Endothelial cell of umbilical vein (primary cell): ENCODE measurements around the gene CCDC138.

Experiments used
- EZH2 ChIP-seq: IDR thresholded peaks from 2 replicates; pipeline ENCODE4 v1.6.1; 2012; ENCODE audit warnings: borderline replicate concordance, low read depth, mild to moderate bottlenecking, moderate library complexity, low read length, inconsistent platforms; ENCODE audit not compliant: severe bottlenecking
- FOS ChIP-seq: IDR thresholded peaks from 2 replicates; pipeline ENCODE4 v1.6.1; 2011; ENCODE audit warnings: mild to moderate bottlenecking, low read length, moderate library complexity, borderline replicate concordance; ENCODE audit not compliant: insufficient read depth
- GATA2 ChIP-seq: IDR thresholded peaks from 2 replicates; pipeline ENCODE4 v1.7.0; 2011; ENCODE audit warnings: low read depth, mild to moderate bottlenecking, moderate library complexity, mixed read lengths, low read length; ENCODE audit not compliant: insufficient read length, insufficient read depth
- MYC ChIP-seq: IDR thresholded peaks from one replicate; pipeline ENCODE4 v1.6.1; 2011; ENCODE audit warnings: mild to moderate bottlenecking, low read depth, low read length
- POLR2A ChIP-seq: IDR thresholded peaks from 2 replicates; pipeline ENCODE4 v1.6.1; 2012; ENCODE audit warnings: low read depth, mild to moderate bottlenecking, control low read depth, low read length
- POLR2AphosphoS5 ChIP-seq: IDR thresholded peaks from 2 replicates; pipeline ENCODE4 v1.6.1; 2012; ENCODE audit warnings: low read depth, mild to moderate bottlenecking, control low read depth, low read length, moderate library complexity; ENCODE audit not compliant: insufficient read depth
- TF ChIP-seq, protein P1 (sequence below), 2 donors: IDR thresholded peaks; 1 replicate in 1 of 2; 2 replicates in 1 of 2; pipeline ENCODE4 v1.5.1; 2011; ENCODE audit warnings: low read length in 2 of 2, mild to moderate bottlenecking in 2 of 2, moderate library complexity in 2 of 2, control low read depth in 1 of 2, inconsistent platforms in 1 of 2, low read depth in 1 of 2; ENCODE audit not compliant: insufficient read depth in 1 of 2; ENCODE audit errors: extremely low read depth in 1 of 2

DNA sequence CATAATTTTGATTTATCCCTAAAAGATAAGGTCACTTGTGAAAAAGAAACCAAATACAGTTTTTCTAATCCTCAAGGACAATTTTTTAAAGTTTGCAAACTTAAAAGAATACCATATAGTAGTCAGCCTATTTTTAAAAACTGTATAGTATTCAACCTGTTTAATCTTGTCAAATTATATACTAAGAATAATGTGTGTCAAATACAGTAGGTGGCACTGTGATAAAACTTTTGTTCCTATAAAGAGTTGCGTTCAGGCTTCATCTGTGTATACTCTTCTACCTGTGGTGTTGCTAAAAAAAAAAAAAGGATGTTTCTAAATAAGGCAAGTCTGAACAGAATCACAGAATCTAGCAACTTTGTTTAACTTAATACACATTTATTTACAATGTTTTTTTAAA, 68.6 kb downstream of the CCDC138 start:
- TF ChIP-seq POLR2AphosphoS5 (no peak), FOS (no peak), MYC (no peak), GATA2 (no peak), POLR2A (no peak), EZH2 (no peak)
- TF ChIP-seq, protein P1, sequence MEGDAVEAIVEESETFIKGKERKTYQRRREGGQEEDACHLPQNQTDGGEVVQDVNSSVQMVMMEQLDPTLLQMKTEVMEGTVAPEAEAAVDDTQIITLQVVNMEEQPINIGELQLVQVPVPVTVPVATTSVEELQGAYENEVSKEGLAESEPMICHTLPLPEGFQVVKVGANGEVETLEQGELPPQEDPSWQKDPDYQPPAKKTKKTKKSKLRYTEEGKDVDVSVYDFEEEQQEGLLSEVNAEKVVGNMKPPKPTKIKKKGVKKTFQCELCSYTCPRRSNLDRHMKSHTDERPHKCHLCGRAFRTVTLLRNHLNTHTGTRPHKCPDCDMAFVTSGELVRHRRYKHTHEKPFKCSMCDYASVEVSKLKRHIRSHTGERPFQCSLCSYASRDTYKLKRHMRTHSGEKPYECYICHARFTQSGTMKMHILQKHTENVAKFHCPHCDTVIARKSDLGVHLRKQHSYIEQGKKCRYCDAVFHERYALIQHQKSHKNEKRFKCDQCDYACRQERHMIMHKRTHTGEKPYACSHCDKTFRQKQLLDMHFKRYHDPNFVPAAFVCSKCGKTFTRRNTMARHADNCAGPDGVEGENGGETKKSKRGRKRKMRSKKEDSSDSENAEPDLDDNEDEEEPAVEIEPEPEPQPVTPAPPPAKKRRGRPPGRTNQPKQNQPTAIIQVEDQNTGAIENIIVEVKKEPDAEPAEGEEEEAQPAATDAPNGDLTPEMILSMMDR (IDR thresholded peaks at IDR 0.05; ENCODE audit: extremely low read depth in 1 of 2, insufficient read depth in 1 of 2, low read depth in 1 of 2, low read length in 2 of 2), result no peak
